Smooth muscle cell (in vitro differentiated cells): ENCODE measurements around the gene BCAS3. TPM values are rescaled to one million over a fixed set of nuclear protein-coding genes. Genes with fewer than 3 reads are reported as not detected.

Experiments
- DNase-seq: peaks from one replicate; lab custom pipeline; 2025; ENCODE audit not compliant: unreplicated experiment; lab: John Stamatoyannopoulos, UW
- H2AFZ ChIP-seq: fragments of 200-600 bp; sonication (generic); 2 replicates; pipeline ENCODE4 v1.6.0; 2016; ENCODE audit warnings: antibody characterized with exemption, low read depth, mild to moderate bottlenecking
- H3F3A ChIP-seq: fragments of 200-600 bp; sonication (generic); 2 replicates; pipeline ENCODE4 v1.6.0; 2017; ENCODE audit warnings: antibody characterized with exemption, low read depth
- H3K27ac ChIP-seq: fragments of 200-600 bp; sonication (generic); 2 replicates; pipeline ENCODE4 v1.5.1; 2016; ENCODE audit warnings: low read depth, mild to moderate bottlenecking
- H3K27me3 ChIP-seq: fragments of 200-600 bp; sonication (generic); 2 replicates; pipeline ENCODE4 v1.6.1; 2016; ENCODE audit warnings: low read depth, mild to moderate bottlenecking
- H3K36me3 ChIP-seq: fragments of 200-600 bp; sonication (generic); 2 replicates; pipeline ENCODE4 v1.5.1; 2016; ENCODE audit warnings: low read depth
- H3K4me1 ChIP-seq: fragments of 200-600 bp; sonication (generic); 2 replicates; pipeline ENCODE4 v1.5.1; 2016; ENCODE audit warnings: low read depth
- H3K4me2 ChIP-seq: fragments of 200-600 bp; sonication (generic); 2 replicates; pipeline ENCODE4 v1.6.0; 2016; ENCODE audit warnings: mild to moderate bottlenecking
- H3K4me3 ChIP-seq: fragments of 200-600 bp; sonication (generic); 2 replicates; pipeline ENCODE4 v1.5.1; 2016; ENCODE audit warnings: mild to moderate bottlenecking
- H3K79me2 ChIP-seq: fragments of 200-600 bp; sonication (generic); 2 replicates; pipeline ENCODE4 v1.6.0; 2016; ENCODE audit warnings: low read depth, mild to moderate bottlenecking
- H3K9ac ChIP-seq: fragments of 200-600 bp; sonication (generic); 2 replicates; pipeline ENCODE4 v1.6.0; 2016; ENCODE audit warnings: low read depth
- H3K9me3 ChIP-seq: fragments of 200-600 bp; sonication (generic); replicated peaks from 2 replicates; pipeline ENCODE4 v1.5.1; 2016; ENCODE audit warnings: low read depth
- H4K20me1 ChIP-seq: fragments of 200-600 bp; sonication (generic); 2 replicates; pipeline ENCODE4 v1.6.0; 2016; ENCODE audit warnings: low read depth
- CTCF ChIP-seq: fragments of 200-600 bp; sonication (generic); IDR thresholded peaks from 2 replicates; pipeline ENCODE4 v1.5.1; 2017; ENCODE audit warnings: borderline replicate concordance, mild to moderate bottlenecking, antibody characterized with exemption; ENCODE audit not compliant: insufficient read depth, poor library complexity, severe bottlenecking
- WGBS: methylation state at CpG from one replicate; pipeline ENCODE4 v1.1.7; 2016; ENCODE audit warnings: low lambda C conversion rate; 5-methylcytosine and 5-hydroxymethylcytosine counted together
- polyA plus RNA-seq: library from polyadenylated mRNA; unstranded; fragments of >200 nt; fragmentation: Nextera tagmentation; extraction: Ambion mirVana; gene quantifications from 2 replicates; pipeline ENCODE4 v1.2.1, GENCODE V29; 2016
- total RNA-seq: library from RNA; depleted of rRNA; stranded (reverse); fragments of >200 nt; gene quantifications from 2 replicates; pipeline ENCODE4 v1.2.3, GENCODE V29; 2014

Gene BCAS3
- total and polyA plus RNA-seq, 2 experiments from 2014 or later = 17.2 to 54.5 TPM

- H3K4me2 ChIP-seq = peak overlapping the region; percentile 89
- H3K4me3 ChIP-seq = peak overlapping the region; percentile 82
- H2AFZ ChIP-seq = peak overlapping the region; percentile 89
- no peak for DNase-seq
- H3K9me3 ChIP-seq = no peaks in the 10 kb centered on the region
- 5% methylated on average over 31 of the region's 38 CpGs for WGBS
- no peak for TF ChIP-seq CTCF
- H3K27me3 ChIP-seq = no peaks in the 10 kb centered on the region
- H3K4me1 ChIP-seq = peaks cover 12% of the 10 kb centered on the region
- H3K79me2 ChIP-seq = peaks cover 4% of the 10 kb centered on the region
- no peaks in the 10 kb centered on the region for H3K36me3 ChIP-seq
- peaks cover 7% of the 10 kb centered on the region for H4K20me1 ChIP-seq
- H3F3A ChIP-seq = peaks cover 23% of the 10 kb centered on the region
- peak overlapping the region; percentile 63 for H3K9ac ChIP-seq
- H3K27ac ChIP-seq = peak overlapping the region; percentile 71
These were observed 735.4 kb downstream of the BCAS3 start for GRCh38 chr17:61412860-61413660.

- peaks cover under 1% of the 10 kb centered on the region for H4K20me1 ChIP-seq
- H3K79me2 ChIP-seq = peaks cover 4% of the 10 kb centered on the region
- peaks cover 23% of the 10 kb centered on the region for H3F3A ChIP-seq
- no peak overlapping the region for H2AFZ ChIP-seq
- H3K4me3 ChIP-seq = peak overlapping the region; percentile 82
- H3K36me3 ChIP-seq = no peaks in the 10 kb centered on the region
- no peaks in the 10 kb centered on the region for H3K9me3 ChIP-seq
- no peak for DNase-seq
- peaks cover 12% of the 10 kb centered on the region for H3K4me1 ChIP-seq
- 92% methylated on average over 7 of the region's 8 CpGs for WGBS
- no peaks in the 10 kb centered on the region for H3K27me3 ChIP-seq
- H3K9ac ChIP-seq = no peak overlapping the region
- H3K27ac ChIP-seq = no peak overlapping the region
- TF ChIP-seq CTCF = no peak
- peak overlapping the region; percentile 89 for H3K4me2 ChIP-seq
These were observed 736.0 kb downstream of the BCAS3 start for GRCh38 chr17:61413661-61414126.

GRCh38 chr17:61414141-61414935 lies 736.7 kb downstream of the BCAS3 start:
- H3K4me3 ChIP-seq = no peak overlapping the region
- peaks cover 23% of the 10 kb centered on the region for H3F3A ChIP-seq
- no peaks in the 10 kb centered on the region for H4K20me1 ChIP-seq
- peak overlapping the region; percentile 89 for H3K4me2 ChIP-seq
- no peak for TF ChIP-seq CTCF
- no peaks in the 10 kb centered on the region for H3K9me3 ChIP-seq
- H3K27ac ChIP-seq = peak overlapping the region; percentile 58
- H3K27me3 ChIP-seq = no peaks in the 10 kb centered on the region
- H3K9ac ChIP-seq = no peak overlapping the region
- DNase-seq = no peak
- no peak overlapping the region for H2AFZ ChIP-seq
- H3K4me1 ChIP-seq = peaks cover 8% of the 10 kb centered on the region
- 63% methylated on average over 16 of the region's 16 CpGs for WGBS
- peaks cover 4% of the 10 kb centered on the region for H3K79me2 ChIP-seq
- no peaks in the 10 kb centered on the region for H3K36me3 ChIP-seq
